H1 (cell line): ENCODE data around the gene KRTAP2-4. TPM values are rescaled to one million over a fixed set of nuclear protein-coding genes. Genes with fewer than 3 reads are reported as not detected.

Source experiments
- CTCF ChIA-PET: fragments of 300-600 bp; sonication (Branson Sonifier 250); formaldehyde crosslinking; loops from one replicate; lab custom pipeline; 2021; ENCODE audit not compliant: partially characterized antibody; lab: Charles Lee
- POLR2A ChIA-PET: fragments of 300-600 bp; sonication (Branson Sonifier 250); formaldehyde crosslinking; loops from one replicate; lab custom pipeline; 2021; ENCODE audit warnings: inconsistent platforms; ENCODE audit not compliant: partially characterized antibody; lab: Charles Lee
- DNase-seq, 2 experiments: peaks; one replicate each; pipeline versions ENCODE4 v3.0.0 to v3.0.0-alpha.2; 2010 to 2022; ENCODE audit warnings: low spot score in 2 of 2, low read depth in 1 of 2, mixed read lengths in 1 of 2
- FAIRE-seq: peaks from 2 replicates; lab custom pipeline; 2011; peaks lifted over from hg19 to GRCh38; lab: Jason Lieb, UNC
- H2AFZ ChIP-seq: 2 replicates; pipeline ENCODE4 v1.8.1; 2012; ENCODE audit warnings: low read length, inconsistent platforms
- H2AK5ac ChIP-seq: 2 replicates; pipeline ENCODE4 v1.6.1; 2013; ENCODE audit warnings: low read depth, low read length
- H2BK120ac ChIP-seq: replicated peaks from 2 replicates; pipeline ENCODE3; 2013; ENCODE audit warnings: low read depth, low read length, inconsistent platforms
- H2BK12ac ChIP-seq: 2 replicates; pipeline ENCODE4 v1.6.1; 2013; ENCODE audit warnings: low read depth, low read length
- H2BK15ac ChIP-seq: 2 replicates; pipeline ENCODE4 v1.6.1; 2013; ENCODE audit warnings: low read length
- H2BK20ac ChIP-seq: 2 replicates; pipeline ENCODE4 v1.6.1; 2013; ENCODE audit warnings: low read length
- H2BK5ac ChIP-seq: 2 replicates; pipeline ENCODE4 v1.6.1; 2013; ENCODE audit warnings: low read depth, low read length
- H3K14ac ChIP-seq: 2 replicates; pipeline ENCODE4 v1.6.1; 2013; ENCODE audit warnings: inconsistent platforms; ENCODE audit not compliant: insufficient read length
- H3K18ac ChIP-seq: 2 replicates; pipeline ENCODE4 v1.6.1; 2013; ENCODE audit warnings: low read length; ENCODE audit errors: extremely low read depth
- H3K23ac ChIP-seq: 2 replicates; pipeline ENCODE4 v1.6.1; 2013; ENCODE audit warnings: inconsistent platforms; ENCODE audit not compliant: insufficient read length
- H3K23me2 ChIP-seq: 2 replicates; pipeline ENCODE4 v1.6.1; 2013; ENCODE audit warnings: low read depth, low read length
- H3K27ac ChIP-seq: 2 replicates; pipeline ENCODE4 v1.6.1; 2011; ENCODE audit warnings: low read depth, low read length, inconsistent platforms
- H3K27me3 ChIP-seq, 4 experiments: replicated peaks in 1 of 4; 1 replicate in 1 of 4; 2 replicates in 3 of 4; pipeline versions ENCODE4 v1.6.1 to v1.8.1; 2011 to 2013; ENCODE audit warnings: low read length in 3 of 4, mild to moderate bottlenecking in 3 of 4, inconsistent platforms in 2 of 4, mixed read lengths in 2 of 4, moderate library complexity in 1 of 4; ENCODE audit not compliant: control insufficient read depth in 3 of 4, insufficient read depth in 3 of 4; ENCODE audit errors: extremely low read depth in 1 of 4
- H3K36me3 ChIP-seq, 4 experiments: 2 replicates each; pipeline versions ENCODE4 v1.6.1 to v1.8.1; 2011 to 2013; ENCODE audit warnings: mild to moderate bottlenecking in 4 of 4, low read length in 3 of 4, moderate library complexity in 2 of 4, control low read depth in 1 of 4, inconsistent platforms in 1 of 4; ENCODE audit not compliant: insufficient read depth in 4 of 4, control insufficient read depth in 2 of 4
- H3K4ac ChIP-seq: replicated peaks from 2 replicates; pipeline ENCODE3; 2013; ENCODE audit warnings: low read length, low read depth, mixed read lengths, inconsistent platforms; ENCODE audit not compliant: insufficient read length
- H3K4me1 ChIP-seq, 4 experiments: replicated peaks in 1 of 4; 1 replicate in 1 of 4; 2 replicates in 3 of 4; pipeline versions ENCODE4 v1.6.1 to v1.8.1; 2011 to 2013; ENCODE audit warnings: low read length in 3 of 4, inconsistent platforms in 2 of 4, mixed read lengths in 1 of 4; ENCODE audit not compliant: insufficient read depth in 4 of 4, control insufficient read depth in 3 of 4
- H3K4me2 ChIP-seq, 2 experiments: 2 replicates each; pipeline versions ENCODE4 v1.6.1 to v1.8.1; 2011 to 2013; ENCODE audit warnings: low read depth in 2 of 2, low read length in 2 of 2, control low read depth in 1 of 2, inconsistent platforms in 1 of 2, mild to moderate bottlenecking in 1 of 2; ENCODE audit not compliant: insufficient read depth in 1 of 2
- H3K4me3 ChIP-seq, 4 experiments: fragments of 200-600, 300-600 bp in 1 of 4; sonication (generic), shearing (Covaris generic), sonication (Bioruptor Twin) in 1 of 4; 2 replicates each; pipeline versions ENCODE4 v1.5.1 to v1.8.1; 2011 to 2016; ENCODE audit warnings: low read length in 4 of 4, low read depth in 3 of 4, control low read depth in 2 of 4, inconsistent platforms in 2 of 4, mild to moderate bottlenecking in 2 of 4, mixed read lengths in 1 of 4, moderate library complexity in 1 of 4; ENCODE audit not compliant: insufficient read depth in 2 of 4; ENCODE audit errors: extremely low read depth in 1 of 4
- H3K56ac ChIP-seq: replicated peaks from 2 replicates; pipeline ENCODE3; 2013; ENCODE audit warnings: low read depth, mild to moderate bottlenecking, mixed read lengths, low read length, inconsistent platforms; ENCODE audit not compliant: insufficient read length
- H3K79me1 ChIP-seq: 2 replicates; pipeline ENCODE4 v1.6.1; 2013; ENCODE audit warnings: low read depth, low read length, control low read depth
- H3K79me2 ChIP-seq, 2 experiments: 2 replicates each; pipeline versions ENCODE4 v1.6.1 to v1.8.1; 2012 to 2013; ENCODE audit warnings: low read length in 2 of 2, mild to moderate bottlenecking in 2 of 2, inconsistent platforms in 1 of 2; ENCODE audit not compliant: insufficient read depth in 2 of 2, control insufficient read depth in 1 of 2
- H3K9ac ChIP-seq, 4 experiments: replicated peaks in 1 of 4; 1 replicate in 1 of 4; 2 replicates in 3 of 4; pipeline versions ENCODE4 v1.6.1 to v1.8.1; 2011 to 2013; ENCODE audit warnings: low read depth in 3 of 4, low read length in 3 of 4, control low read depth in 2 of 4, mild to moderate bottlenecking in 2 of 4, moderate library complexity in 2 of 4, inconsistent platforms in 1 of 4; ENCODE audit errors: extremely low read depth in 1 of 4
- H3K9me3 ChIP-seq, 2 experiments: 2 replicates each; pipeline versions ENCODE4 v1.6.1 to v1.8.1; 2012 to 2013; ENCODE audit warnings: mild to moderate bottlenecking in 2 of 2, moderate library complexity in 2 of 2, control low read depth in 1 of 2, inconsistent platforms in 1 of 2, low read depth in 1 of 2, low read length in 1 of 2, mixed read lengths in 1 of 2; ENCODE audit not compliant: insufficient read depth in 2 of 2
- H4K20me1 ChIP-seq, 2 experiments: replicated peaks in 1 of 2; 2 replicates each; pipeline versions ENCODE3 to v1.8.1; 2011 to 2013; ENCODE audit warnings: inconsistent platforms in 2 of 2, low read length in 2 of 2, mild to moderate bottlenecking in 1 of 2; ENCODE audit not compliant: insufficient read depth in 2 of 2, control insufficient read depth in 1 of 2
- H4K5ac ChIP-seq: 2 replicates; pipeline ENCODE4 v1.6.1; 2013; ENCODE audit warnings: low read length, low read depth, mixed read lengths, inconsistent platforms; ENCODE audit not compliant: insufficient read length
- H4K8ac ChIP-seq: 2 replicates; pipeline ENCODE4 v1.8.0; 2013; ENCODE audit warnings: mild to moderate bottlenecking, moderate library complexity, low read length, inconsistent platforms; ENCODE audit not compliant: insufficient read depth; ENCODE audit errors: extremely low read depth
- H4K91ac ChIP-seq: replicated peaks from 2 replicates; pipeline ENCODE3; 2013; ENCODE audit warnings: low read length, mixed read lengths, inconsistent platforms; ENCODE audit not compliant: insufficient read length
- ASH2L ChIP-seq: fragments of 200-600, 300-600 bp; sonication (generic); IDR thresholded peaks from one replicate; pipeline ENCODE4 v1.7.1; 2017; ENCODE audit warnings: low read length
- CREB1 ChIP-seq: IDR thresholded peaks from 2 replicates; pipeline ENCODE4 v1.6.1; 2012; ENCODE audit warnings: inconsistent platforms
- CTBP2 ChIP-seq: IDR thresholded peaks from 2 replicates; pipeline ENCODE4 v1.7.0; 2011; ENCODE audit warnings: borderline replicate concordance, mild to moderate bottlenecking, moderate library complexity, mixed read lengths, low read length; ENCODE audit not compliant: insufficient read depth, insufficient read length
- FOSL1 ChIP-seq: IDR thresholded peaks from 2 replicates; pipeline ENCODE4 v1.6.1; 2011; ENCODE audit warnings: mild to moderate bottlenecking, low read depth, low read length, moderate library complexity; ENCODE audit not compliant: insufficient read depth
- KDM1A ChIP-seq: fragments of 200-600, 300-600 bp; sonication (generic); IDR thresholded peaks from 2 replicates; pipeline ENCODE4 v1.7.1; 2016; ENCODE audit warnings: mild to moderate bottlenecking, low read length, borderline replicate concordance
- NANOG ChIP-seq: IDR thresholded peaks from 2 replicates; pipeline ENCODE4 v1.6.1; 2011; ENCODE audit warnings: low read length, low read depth, mild to moderate bottlenecking, inconsistent platforms; ENCODE audit not compliant: insufficient read depth, poor library complexity, severe bottlenecking
- RNF2 ChIP-seq: fragments of 200-900, 300-1000 bp; sonication (generic); IDR thresholded peaks from 2 replicates; pipeline ENCODE4 v1.7.1; 2016; ENCODE audit warnings: borderline replicate concordance, low read depth, mild to moderate bottlenecking, antibody characterized with exemption, low read length; ENCODE audit not compliant: poor library complexity, severe bottlenecking; ENCODE audit errors: missing control alignments
- SP4 ChIP-seq: IDR thresholded peaks from 2 replicates; pipeline ENCODE4 v1.6.1; 2012; ENCODE audit warnings: low read length, inconsistent platforms
- SUZ12 ChIP-seq: fragments of 200-600 bp; sonication (generic); IDR thresholded peaks from 2 replicates; pipeline ENCODE4 v1.6.1; 2012; ENCODE audit warnings: mild to moderate bottlenecking, inconsistent platforms, low read length, moderate library complexity, mixed read lengths
- TAF7 ChIP-seq: optimal IDR thresholded peaks from 2 replicates; pipeline ENCODE3; 2011; ENCODE audit warnings: low read depth, mild to moderate bottlenecking, inconsistent platforms, low read length, moderate library complexity, borderline replicate concordance
- TEAD4 ChIP-seq: IDR thresholded peaks from 2 replicates; pipeline ENCODE4 v1.6.1; 2012; ENCODE audit warnings: low read depth, low read length, inconsistent platforms, mixed read lengths
- WGBS, 2 experiments: shearing (Covaris generic) in 1 of 2; methylation state at CpG; one replicate each; pipeline versions ENCODE4 v1.1.6 to v1.1.7; 2013 to 2015; ENCODE audit warnings: low lambda C conversion rate in 2 of 2, mixed read lengths in 2 of 2, inconsistent platforms in 1 of 2, low coverage in 1 of 2, missing lambda C conversion rate in 1 of 2; ENCODE audit not compliant: insufficient replicate concordance in 2 of 2, insufficient coverage in 1 of 2, insufficient read length in 1 of 2; ENCODE audit errors: extremely low coverage in 1 of 2, missing lambda C conversion rate in 1 of 2; 5-methylcytosine and 5-hydroxymethylcytosine counted together
- polyA plus RNA-seq, 7 experiments: library from polyadenylated mRNA; depleted of rRNA in 3 of 7; stranded (reverse) in 5 of 7; unstranded in 2 of 7; fragments of >200 nt in 5 of 7; fragments of 200-250 nt in 2 of 7; gene quantifications; 1 replicate in 5 of 7; 2 replicates in 1 of 7; 4 replicates in 1 of 7; pipeline versions ENCODE4 v1.2.1 to v1.2.3, GENCODE V29; 2011 to 2013; ENCODE audit warnings: missing spikeins in 2 of 7, mixed read lengths in 2 of 7
- total RNA-seq: library from RNA; stranded (reverse); fragmentation: NEBNext Ultra II Directional; extraction: Animal tissue kit (Norgen Biotek cat#: 25700); gene quantifications from 2 replicates; pipeline ENCODE4 v1.2.1, GENCODE V29; 2021
- TF ChIP-seq, protein P1 (sequence below): IDR thresholded peaks from 2 replicates; pipeline ENCODE4 v1.6.1; 2012; ENCODE audit warnings: inconsistent platforms

The KRTAP2-4 gene
- total and polyA plus RNA-seq, 2 of the 8 experiments (the other 6 are each of a cell fraction or from before 2014, with no cell fraction given): not detected

DNA sequence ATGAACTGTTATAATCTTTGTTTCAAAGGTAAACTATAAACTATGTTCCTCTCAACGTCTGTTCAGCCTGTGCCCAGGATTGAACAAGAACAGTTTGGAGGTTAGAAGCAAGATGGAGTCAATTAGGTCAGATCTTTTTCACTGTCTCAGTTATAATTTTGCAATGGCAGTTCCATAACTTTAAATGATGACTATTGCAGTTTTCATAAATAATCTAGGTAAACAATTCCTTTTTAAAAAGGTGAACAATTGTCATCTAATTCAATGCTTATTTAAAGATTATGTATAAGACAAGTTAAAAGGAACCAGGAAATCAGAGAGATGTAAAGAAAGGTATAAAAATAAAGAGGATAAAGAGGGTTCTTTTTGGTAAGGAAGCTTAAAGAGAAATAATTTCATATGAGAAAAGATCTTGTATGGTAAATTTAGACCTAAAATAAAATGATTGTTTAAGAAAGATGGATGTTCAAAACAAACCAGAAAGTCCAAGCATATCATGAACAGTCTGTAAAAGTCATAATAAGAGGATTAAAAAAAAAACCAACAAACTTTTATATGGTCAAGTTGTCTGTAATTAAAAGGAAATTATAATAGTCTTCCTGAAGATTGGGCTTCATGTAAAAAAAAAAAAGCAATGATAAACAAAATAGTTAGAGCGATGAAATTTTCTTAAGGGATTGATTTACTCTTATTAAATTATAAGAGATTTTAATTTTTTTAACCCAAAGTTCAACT, 45.6 kb upstream of the KRTAP2-4 start:
- Histone ChIP-seq H2AFZ (no peak overlapping the region), H3K27me3 (no peaks in the 10 kb centered on the region), H2BK12ac (no peak overlapping the region), H2BK15ac (no peak overlapping the region), H2AK5ac (no peak overlapping the region), H2BK120ac (no peak overlapping the region), H3K4me2 (no peak overlapping the region), H3K14ac (no peak overlapping the region), H4K8ac (no peak overlapping the region), H4K5ac (no peak overlapping the region), H3K23ac (no peak overlapping the region), H4K20me1 (no peaks in the 10 kb centered on the region), H3K23me2 (no peaks in the 10 kb centered on the region), H3K79me1 (no peaks in the 10 kb centered on the region), H3K4ac (no peak overlapping the region), H3K9ac (no peak overlapping the region), H3K9me3 (peaks cover 15 to 32% of the 10 kb centered on the region in 2 experiments), H3K56ac (no peak overlapping the region), H4K91ac (no peak overlapping the region), H3K36me3 (no peaks in the 10 kb centered on the region; a peak in 3 of 8 replicates), H3K4me3 (no peak overlapping the region), H2BK20ac (no peak overlapping the region), H3K4me1 (peaks cover 0 to 10% (median 4%) of the 10 kb centered on the region in 4 experiments; a peak in 4 of 7 replicates), H3K18ac (no peak overlapping the region), H3K27ac (no peak overlapping the region), H2BK5ac (no peak overlapping the region), H3K79me2 (no peaks in the 10 kb centered on the region)
- whole genome bisulfite sequencing, 2 experiments: 92% methylated on average over 2 of the region's 2 CpGs; no CpG with 5 or more reads in 1 of the 2 experiments
- DNase-seq: no peak
- CTCF ChIA-PET: no interaction called here
- POLR2A ChIA-PET: no interaction called here
- no peak for FAIRE-seq
- TF ChIP-seq SP4: no peak
- TF ChIP-seq NANOG: no peak
- no peak for TF ChIP-seq CREB1
- no peak for TF ChIP-seq CTBP2
- no peak for TF ChIP-seq ASH2L
- no peak for TF ChIP-seq TAF7
- TF ChIP-seq, protein P1, sequence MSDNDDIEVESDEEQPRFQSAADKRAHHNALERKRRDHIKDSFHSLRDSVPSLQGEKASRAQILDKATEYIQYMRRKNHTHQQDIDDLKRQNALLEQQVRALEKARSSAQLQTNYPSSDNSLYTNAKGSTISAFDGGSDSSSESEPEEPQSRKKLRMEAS: no peak
- no peak for TF ChIP-seq FOSL1
- TF ChIP-seq TEAD4: no peak
- TF ChIP-seq KDM1A: no peak
- no peak for TF ChIP-seq RNF2
- TF ChIP-seq SUZ12: no peak
